SK-N-SH (cell line): ENCODE data around the gene MYO18A. TPM values are rescaled to one million over a fixed set of nuclear protein-coding genes. Genes with fewer than 3 reads are reported as not detected.

Experiments used
- CTCF ChIA-PET: fragments of 300-600, 350-600 bp; formaldehyde crosslinking; extraction: SDS; loops from one replicate; lab custom pipeline; 2021; lab: Yijun Ruan, JAX
- POLR2A ChIA-PET: fragments of 350-600 bp; sonication (Branson Sonifier 250); formaldehyde crosslinking; extraction: SDS; loops from one replicate; lab custom pipeline; 2020; ENCODE audit warnings: antibody characterized with exemption, inconsistent platforms; lab: Yijun Ruan, JAX
- DNase-seq: peaks from one replicate; pipeline ENCODE4 v3.0.0; 2012
- H2AFZ ChIP-seq: fragments of 200-600 bp; sonication (generic); 2 replicates; pipeline ENCODE4 v1.8.1; 2016; ENCODE audit warnings: antibody characterized with exemption, mild to moderate bottlenecking, low read depth
- H3F3A ChIP-seq: fragments of 200-600 bp; sonication (generic); replicated peaks from 2 replicates; pipeline ENCODE3; 2016; ENCODE audit warnings: antibody characterized with exemption, mild to moderate bottlenecking; ENCODE audit not compliant: insufficient read depth
- H3K27ac ChIP-seq, 2 experiments: fragments of 200-500 bp in 1 of 2; fragments of 200-600 bp in 1 of 2; sonication (Bioruptor generic) in 1 of 2; sonication (generic), shearing (Covaris generic) in 1 of 2; 2 replicates each; pipeline versions ENCODE4 v1.5.1 to v1.6.1; 2014 to 2016; ENCODE audit warnings: low read depth in 2 of 2, inconsistent platforms in 1 of 2, low read length in 1 of 2, mild to moderate bottlenecking in 1 of 2, mixed read lengths in 1 of 2
- H3K27me3 ChIP-seq: fragments of 200-600 bp; sonication (generic), shearing (Covaris generic); 2 replicates; pipeline ENCODE4 v1.6.1; 2016; ENCODE audit warnings: mixed run types; ENCODE audit not compliant: insufficient read depth
- H3K36me3 ChIP-seq, 2 experiments: fragments of 200-500 bp in 1 of 2; fragments of 200-600 bp in 1 of 2; sonication (Bioruptor generic) in 1 of 2; sonication (generic) in 1 of 2; replicated peaks in 1 of 2; 2 replicates each; pipeline versions ENCODE3 to v1.5.1; 2014 to 2016; ENCODE audit warnings: low read length in 1 of 2, mild to moderate bottlenecking in 1 of 2; ENCODE audit not compliant: insufficient read depth in 2 of 2, control insufficient read depth in 1 of 2
- H3K4me1 ChIP-seq, 2 experiments: fragments of 200-500 bp in 1 of 2; fragments of 200-600 bp in 1 of 2; sonication (Bioruptor generic) in 1 of 2; sonication (generic), shearing (Covaris generic) in 1 of 2; 2 replicates each; pipeline versions ENCODE4 v1.5.1 to v1.6.1; 2014 to 2016; ENCODE audit warnings: low read depth in 1 of 2, low read length in 1 of 2, mixed run types in 1 of 2; ENCODE audit not compliant: insufficient read depth in 2 of 2, control insufficient read depth in 1 of 2
- H3K4me2 ChIP-seq: fragments of 200-600 bp; sonication (generic), shearing (Covaris generic); 2 replicates; pipeline ENCODE4 v1.6.1; 2017; ENCODE audit warnings: mixed run types
- H3K4me3 ChIP-seq, 2 experiments: fragments of 200-500 bp in 1 of 2; fragments of 200-600 bp in 1 of 2; sonication (Bioruptor generic) in 1 of 2; sonication (generic), shearing (Covaris generic) in 1 of 2; 2 replicates each; pipeline versions ENCODE4 v1.5.1 to v1.8.1; 2014 to 2016; ENCODE audit warnings: low read depth in 2 of 2, inconsistent platforms in 1 of 2, low read length in 1 of 2, mild to moderate bottlenecking in 1 of 2, mixed read lengths in 1 of 2, moderate library complexity in 1 of 2
- H3K79me2 ChIP-seq: fragments of 200-600 bp; sonication (generic); 2 replicates; pipeline ENCODE4 v1.8.1; 2017; ENCODE audit warnings: mild to moderate bottlenecking; ENCODE audit not compliant: insufficient read depth
- H3K9ac ChIP-seq: fragments of 200-600 bp; sonication (generic); 2 replicates; pipeline ENCODE4 v1.6.1; 2017; ENCODE audit warnings: mixed run types
- H3K9me2 ChIP-seq: fragments of 200-600 bp; sonication (generic); 2 replicates; pipeline ENCODE4 v1.6.1; 2017; ENCODE audit warnings: mixed run types
- H3K9me3 ChIP-seq: fragments of 200-600 bp; sonication (generic); 2 replicates; pipeline ENCODE4 v1.6.1; 2017; ENCODE audit warnings: mixed run types, mild to moderate bottlenecking, moderate library complexity
- H4K20me1 ChIP-seq: fragments of 200-600 bp; sonication (generic); 2 replicates; pipeline ENCODE4 v1.6.1; 2017; ENCODE audit warnings: mild to moderate bottlenecking, mixed run types; ENCODE audit not compliant: insufficient read depth
- EZH2phosphoT487 ChIP-seq: fragments of 200-600 bp; sonication (generic); IDR thresholded peaks from 2 replicates; pipeline ENCODE4 v1.6.1; 2017; ENCODE audit warnings: low read depth, mixed run types, mild to moderate bottlenecking, antibody characterized with exemption, moderate library complexity, borderline replicate concordance
- FOXJ3 ChIP-seq: sonication (generic); formaldehyde crosslinking; IDR thresholded peaks from 2 replicates; pipeline ENCODE4 v1.5.1; 2020; ENCODE audit warnings: mild to moderate bottlenecking, missing genetic modification reagents
- IRF3 ChIP-seq: fragments of 150-350 bp; IDR thresholded peaks from 2 replicates; pipeline ENCODE4 v1.6.1; 2016; ENCODE audit warnings: mild to moderate bottlenecking, low read depth, low read length
- NFIC ChIP-seq: IDR thresholded peaks from 2 replicates; pipeline ENCODE4 v1.4.0; 2012; ENCODE audit warnings: borderline replicate concordance
- POLR2AphosphoS5 ChIP-seq: IDR thresholded peaks from 2 replicates; pipeline ENCODE4 v1.6.1; 2012; ENCODE audit warnings: low read depth, low read length
- RAD21 ChIP-seq: IDR thresholded peaks from 2 replicates; pipeline ENCODE4 v1.6.1; 2012; ENCODE audit warnings: mild to moderate bottlenecking, low read length
- REST ChIP-seq: IDR thresholded peaks from 2 replicates; pipeline ENCODE4 v1.6.1; 2012; ENCODE audit warnings: mild to moderate bottlenecking, low read depth, low read length, moderate library complexity
- RXRA ChIP-seq: IDR thresholded peaks from 2 replicates; pipeline ENCODE4 v1.4.0; 2012; ENCODE audit warnings: low read depth, mild to moderate bottlenecking, borderline replicate concordance
- TEAD4 ChIP-seq: IDR thresholded peaks from 2 replicates; pipeline ENCODE4 v1.4.0; 2012; ENCODE audit warnings: mild to moderate bottlenecking, borderline replicate concordance; ENCODE audit not compliant: insufficient read depth
- USF1 ChIP-seq: IDR thresholded peaks from 2 replicates; pipeline ENCODE4 v1.4.0; 2012; ENCODE audit warnings: low read depth, borderline replicate concordance
- ZBTB33 ChIP-seq: IDR thresholded peaks from 2 replicates; pipeline ENCODE4 v1.4.0; 2012; ENCODE audit warnings: low read depth, borderline replicate concordance
- WGBS: methylation state at CpG from one replicate; pipeline ENCODE4 v1.1.6; 2017; ENCODE audit warnings: low lambda C conversion rate; 5-methylcytosine and 5-hydroxymethylcytosine counted together
- polyA plus RNA-seq, 3 experiments: library from polyadenylated mRNA; depleted of rRNA; stranded (reverse); fragments of >200 nt; gene quantifications; 2 replicates each; pipeline ENCODE4 v1.2.3, GENCODE V29; 2012

MYO18A gene
- polyA plus RNA-seq, 1 of the 3 experiments (the other 2 are of a cell fraction): 6.6 TPM

- Histone ChIP-seq H2AFZ (no peak overlapping the region), H3K4me1 (peaks cover 1 to 3% of the 10 kb centered on the region in 2 experiments; a peak in 2 of 4 replicates), H3K9me3 (no peaks in the 10 kb centered on the region), H3K27ac (no peak overlapping the region), H3K79me2 (no peaks in the 10 kb centered on the region), H3K4me3 (no peak overlapping the region), H3K9ac (no peak overlapping the region), H3F3A (no peaks in the 10 kb centered on the region), H3K27me3 (no peaks in the 10 kb centered on the region), H3K36me3 (peaks cover 0 to under 1% of the 10 kb centered on the region in 2 experiments), H3K4me2 (no peak overlapping the region), H3K9me2 (no peaks in the 10 kb centered on the region), H4K20me1 (0 out of 2 replicates have a peak, but pooled peaks cover 4% of the 10 kb centered on the region)
- DNase-seq: no peak
- ChIA-PET CTCF (interaction anchor here (0.8 to 26.8 kb wide), 7 partner anchors 9 to 167 kb away, joined by 3 to 947 read pairs (median 125); partner anchors contain the start of gene PHF12), POLR2A (no interaction called here)
- WGBS: 92% methylated on average over 2 of the region's 8 CpGs
- no peak for TF ChIP-seq FOXJ3 (CRISPR knock-in tag)
These were observed 53.8 kb downstream of the MYO18A start for GRCh38 chr17:29126268-29126930.

- H3K9me3 ChIP-seq: no peaks in the 10 kb centered on the region
- DNase-seq: no peak
- TF ChIP-seq NFIC (no peak), USF1 (no peak), EZH2phosphoT487 (no peak), RXRA (no peak), REST (no peak), RAD21 (no peak), ZBTB33 (no peak), IRF3 (no peak), TEAD4 (no peak), POLR2AphosphoS5 (no peak)
- TF ChIP-seq, all 33 proteins: peak for 0
- 0 out of 2 replicates have a peak, but pooled peaks cover 4% of the 10 kb centered on the region for H4K20me1 ChIP-seq
- H3K79me2 ChIP-seq: no peaks in the 10 kb centered on the region
- ChIA-PET POLR2A (no interaction called here), CTCF (interaction anchor here (0.8 to 26.8 kb wide), 7 partner anchors 8 to 167 kb away, joined by 3 to 947 read pairs (median 125); partner anchors contain the start of gene PHF12)
- no peak overlapping the region for H3K4me2 ChIP-seq
- no peak overlapping the region for H3K4me3 ChIP-seq
- H3K27me3 ChIP-seq: no peaks in the 10 kb centered on the region
- no peak overlapping the region for H2AFZ ChIP-seq
- H3F3A ChIP-seq: no peaks in the 10 kb centered on the region
- WGBS: 92% methylated on average over 8 of the region's 9 CpGs
- H3K27ac ChIP-seq: no peak overlapping the region
- no peak overlapping the region for H3K9ac ChIP-seq
- H3K9me2 ChIP-seq: no peaks in the 10 kb centered on the region
- peaks cover 0 to 3% of the 10 kb centered on the region in 2 experiments; a peak in 1 of 4 replicates for H3K4me1 ChIP-seq
- peaks cover 0 to 8% of the 10 kb centered on the region in 2 experiments for H3K36me3 ChIP-seq
These were observed 54.5 kb downstream of the MYO18A start for GRCh38 chr17:29125651-29126050.
